Measurements from ENCODE around the gene SGK2.

SGK2 gene

GRCh38 chr20:43536041-43536816 is 22.6 kb upstream of the SGK2 start:
- H3K9me2 ChIP-seq (replicated peaks; ENCODE audit: control insufficient read depth, low read length): no peaks in the 10 kb centered on the region
- H3K79me2 ChIP-seq (ENCODE audit: control insufficient read depth, low read length): no peaks in the 10 kb centered on the region
- H4K20me1 ChIP-seq (ENCODE audit: control insufficient read depth, insufficient read depth, low read depth, low read length): no peaks in the 10 kb centered on the region
- H3K27me3 ChIP-seq (ENCODE audit: control insufficient read depth, low read length): no peaks in the 10 kb centered on the region
- no peaks in the 10 kb centered on the region for H3F3A ChIP-seq (ENCODE audit: control insufficient read depth, insufficient read depth)
- H3K4me1 ChIP-seq (ENCODE audit: control insufficient read depth, low read length): no peaks in the 10 kb centered on the region
- H3K4me3 ChIP-seq (ENCODE audit: low read length): no peak overlapping the region
- no peak overlapping the region for H3K27ac ChIP-seq (ENCODE audit: low read depth, low read length)
- TF ChIP-seq EZH2phosphoT487 (IDR thresholded peaks at IDR 0.05; ENCODE audit: borderline replicate concordance, low read length) (no peak), CTCF (IDR thresholded peaks at IDR 0.05; ENCODE audit: low read depth, low read length, poor library complexity, severe bottlenecking) (no peak)
- H3K9me3 ChIP-seq (ENCODE audit: control insufficient read depth, insufficient read depth, low read length): no peaks in the 10 kb centered on the region
- H3K4me2 ChIP-seq (ENCODE audit: low read length): no peak overlapping the region
- no peaks in the 10 kb centered on the region for H3K36me3 ChIP-seq (ENCODE audit: control insufficient read depth, low read length)

- H3F3A ChIP-seq (ENCODE audit: control insufficient read depth, insufficient read depth): no peaks in the 10 kb centered on the region
- no peaks in the 10 kb centered on the region for H3K36me3 ChIP-seq (ENCODE audit: control insufficient read depth, low read length)
- H3K27me3 ChIP-seq (ENCODE audit: control insufficient read depth, low read length): no peaks in the 10 kb centered on the region
- H4K20me1 ChIP-seq (ENCODE audit: control insufficient read depth, insufficient read depth, low read depth, low read length): no peaks in the 10 kb centered on the region
- H3K27ac ChIP-seq (ENCODE audit: low read depth, low read length): no peak overlapping the region
- H3K9me2 ChIP-seq (replicated peaks; ENCODE audit: control insufficient read depth, low read length): no peaks in the 10 kb centered on the region
- no peaks in the 10 kb centered on the region for H3K79me2 ChIP-seq (ENCODE audit: control insufficient read depth, low read length)
- H3K4me1 ChIP-seq (ENCODE audit: control insufficient read depth, low read length): no peaks in the 10 kb centered on the region
- H3K4me3 ChIP-seq (ENCODE audit: low read length): no peak overlapping the region
- H3K4me2 ChIP-seq (ENCODE audit: low read length): no peak overlapping the region
- no peaks in the 10 kb centered on the region for H3K9me3 ChIP-seq (ENCODE audit: control insufficient read depth, insufficient read depth, low read length)
- TF ChIP-seq EZH2phosphoT487 (IDR thresholded peaks at IDR 0.05; ENCODE audit: borderline replicate concordance, low read length) (no peak), CTCF (IDR thresholded peaks at IDR 0.05; ENCODE audit: low read depth, low read length, poor library complexity, severe bottlenecking) (no peak)
These were observed 21.9 kb upstream of the SGK2 start for GRCh38 chr20:43536817-43537440.

- TF ChIP-seq EZH2phosphoT487 (IDR thresholded peaks at IDR 0.05; ENCODE audit: borderline replicate concordance, low read length) (no peak), CTCF (IDR thresholded peaks at IDR 0.05; ENCODE audit: low read depth, low read length, poor library complexity, severe bottlenecking) (peak; percentile 96)
- no peaks in the 10 kb centered on the region for H3F3A ChIP-seq (ENCODE audit: control insufficient read depth, insufficient read depth)
- no peak overlapping the region for H3K4me3 ChIP-seq (ENCODE audit: low read length)
- H3K36me3 ChIP-seq (ENCODE audit: control insufficient read depth, low read length): no peaks in the 10 kb centered on the region
- H3K4me1 ChIP-seq (ENCODE audit: control insufficient read depth, low read length): no peaks in the 10 kb centered on the region
- no peaks in the 10 kb centered on the region for H3K79me2 ChIP-seq (ENCODE audit: control insufficient read depth, low read length)
- H3K27ac ChIP-seq (ENCODE audit: low read depth, low read length): no peak overlapping the region
- H3K4me2 ChIP-seq (ENCODE audit: low read length): no peak overlapping the region
- no peaks in the 10 kb centered on the region for H3K9me3 ChIP-seq (ENCODE audit: control insufficient read depth, insufficient read depth, low read length)
- H3K27me3 ChIP-seq (ENCODE audit: control insufficient read depth, low read length): no peaks in the 10 kb centered on the region
- no peaks in the 10 kb centered on the region for H4K20me1 ChIP-seq (ENCODE audit: control insufficient read depth, insufficient read depth, low read depth, low read length)
- H3K9me2 ChIP-seq (replicated peaks; ENCODE audit: control insufficient read depth, low read length): no peaks in the 10 kb centered on the region
These were observed 20.6 kb upstream of the SGK2 start for GRCh38 chr20:43537921-43538877.

Data from DOHH2 (cell line).